K562 (cell line): ENCODE data around the gene EMILIN1. TPM values are rescaled to one million over a fixed set of nuclear protein-coding genes. Genes with fewer than 3 reads are reported as not detected.

Experiments
- ATAC-seq: fragments of 200-7000 bp; cut with Tn5 transposase; 3 replicates; pipeline ENCODE4 v1.9.1; 2020; ENCODE audit warnings: moderate library complexity
- BruUV-seq: library from RNA; stranded (reverse); fragments of 400-500 nt; replicated peaks from 2 replicates; lab custom pipeline; 2021; lab: Mats Ljungman, UMichigan
- CTCF ChIA-PET: fragments of 300-600 bp; formaldehyde crosslinking; extraction: SDS; loops from one replicate; lab custom pipeline; 2021; ENCODE audit warnings: low intra/inter-chr PET ratio; lab: Yijun Ruan, JAX
- POLR2A ChIA-PET: fragments of 300-600, 350-650 bp; sonication (Branson Sonifier 250); formaldehyde crosslinking; extraction: SDS; loops from one replicate; lab custom pipeline; 2021; ENCODE audit warnings: antibody characterized with exemption, inconsistent platforms; lab: Yijun Ruan, JAX
- DNase-seq, 4 experiments: peaks; one replicate each; pipeline versions ENCODE4 v3.0.0 to v3.0.0-alpha.2; 2011 to 2018; ENCODE audit warnings: low spot score in 3 of 4, mixed read lengths in 3 of 4; ENCODE audit errors: extremely low read depth in 1 of 4
- FAIRE-seq: peaks from 2 replicates; lab custom pipeline; 2011; peaks lifted over from hg19 to GRCh38; lab: Jason Lieb, UNC
- H2AFZ ChIP-seq: 2 replicates; pipeline ENCODE4 v1.6.0; 2011; ENCODE audit warnings: low read depth, low read length, control low read depth, inconsistent platforms
- H3K27ac ChIP-seq: fragments of 200-600 bp; 3 replicates; pipeline ENCODE4 v1.8.0; 2011; ENCODE audit warnings: low read depth, mild to moderate bottlenecking, control low read depth, inconsistent platforms, low read length, moderate library complexity, mixed read lengths; ENCODE audit errors: extremely low read depth
- H3K27me3 ChIP-seq, 2 experiments: fragments of 300-600 bp in 1 of 2; 2 replicates in 1 of 2; 3 replicates in 1 of 2; pipeline versions ENCODE4 v1.6.0 to v1.8.0; 2011; ENCODE audit warnings: inconsistent platforms in 2 of 2, low read length in 2 of 2, mild to moderate bottlenecking in 1 of 2, mixed read lengths in 1 of 2, moderate library complexity in 1 of 2; ENCODE audit not compliant: control insufficient read depth in 2 of 2, insufficient read depth in 2 of 2
- H3K36me3 ChIP-seq: fragments of 300-600 bp; 3 replicates; pipeline ENCODE4 v1.8.0; 2011; ENCODE audit warnings: mild to moderate bottlenecking, low read length, inconsistent platforms; ENCODE audit not compliant: control insufficient read depth, insufficient read depth
- H3K4me1 ChIP-seq, 2 experiments: fragments of 200-600 bp in 1 of 2; replicated peaks in 1 of 2; 2 replicates in 1 of 2; 3 replicates in 1 of 2; pipeline versions ENCODE4 v1.5.1 to v1.8.0; 2011; ENCODE audit warnings: inconsistent platforms in 2 of 2, low read length in 2 of 2, mild to moderate bottlenecking in 1 of 2, mixed read lengths in 1 of 2, moderate library complexity in 1 of 2; ENCODE audit not compliant: control insufficient read depth in 2 of 2, insufficient read depth in 2 of 2
- H3K4me2 ChIP-seq: 2 replicates; pipeline ENCODE4 v1.6.1; 2011; ENCODE audit warnings: low read length, control low read depth, inconsistent platforms, mixed read lengths; ENCODE audit not compliant: insufficient read depth
- H3K4me3 ChIP-seq: fragments of 200-600 bp; sonication (generic), shearing (Covaris generic); 2 replicates; pipeline ENCODE4 v1.5.1; 2016; ENCODE audit warnings: control low read depth, inconsistent platforms
- H3K79me2 ChIP-seq: fragments of 200-600 bp; 3 replicates; pipeline ENCODE4 v1.8.0; 2011; ENCODE audit warnings: low read length, inconsistent platforms; ENCODE audit not compliant: control insufficient read depth, insufficient read depth
- H3K9ac ChIP-seq, 2 experiments: 2 replicates each; pipeline versions ENCODE4 v1.6.0 to v1.6.1; 2011; ENCODE audit warnings: low read depth in 2 of 2, low read length in 2 of 2, control low read depth in 1 of 2, inconsistent platforms in 1 of 2, mild to moderate bottlenecking in 1 of 2, mixed read lengths in 1 of 2; ENCODE audit not compliant: insufficient read depth in 1 of 2
- H3K9me1 ChIP-seq: one replicate; pipeline ENCODE4 v1.6.0; 2011; ENCODE audit warnings: inconsistent platforms, mild to moderate bottlenecking, low read length, moderate library complexity; ENCODE audit not compliant: control insufficient read depth, insufficient read depth
- H3K9me3 ChIP-seq: replicated peaks from 2 replicates; pipeline ENCODE4 v1.5.1; 2011; ENCODE audit warnings: low read depth, low read length, inconsistent platforms; ENCODE audit not compliant: control insufficient read depth, insufficient read depth
- H4K20me1 ChIP-seq: replicated peaks from 2 replicates; pipeline ENCODE4 v1.6.1; 2011; ENCODE audit warnings: low read length, inconsistent platforms, mixed read lengths; ENCODE audit not compliant: control insufficient read depth, insufficient read depth
- CTCF ChIP-seq, 3 experiments: IDR thresholded peaks in 2 of 3; conservative IDR thresholded peaks in 1 of 3; 2 replicates each; pipeline ENCODE4 v1.5.1; 2011 to 2012; ENCODE audit warnings: low read length in 3 of 3, mild to moderate bottlenecking in 3 of 3, control low read depth in 2 of 3, improper control_type of control experiment in 1 of 3, inconsistent platforms in 1 of 3, low read depth in 1 of 3, mixed read lengths in 1 of 3, moderate library complexity in 1 of 3; ENCODE audit not compliant: insufficient read depth in 2 of 3
- DLX4 ChIP-seq: fragments of 250-450 bp; sonication (Bioruptor Pico); IDR thresholded peaks from 2 replicates; pipeline ENCODE4 v1.6.1; 2021; ENCODE audit warnings: mild to moderate bottlenecking
- FIP1L1 ChIP-seq: fragments of 200-400 bp; formaldehyde crosslinking; IDR thresholded peaks from 2 replicates; pipeline ENCODE4 v1.6.1; 2018; ENCODE audit warnings: mild to moderate bottlenecking, low read depth, low read length; ENCODE audit not compliant: poor library complexity, severe bottlenecking
- SAP30 ChIP-seq: fragments of 200-600 bp; sonication (generic); IDR thresholded peaks from 2 replicates; pipeline ENCODE4 v1.6.1; 2012; ENCODE audit warnings: borderline replicate concordance, low read depth, mild to moderate bottlenecking, moderate library complexity, low read length, control low read depth, inconsistent platforms; ENCODE audit not compliant: insufficient read depth, poor library complexity, severe bottlenecking
- THAP7 ChIP-seq: fragments of 250-450 bp; sonication (Bioruptor Pico); IDR thresholded peaks from 2 replicates; pipeline ENCODE4 v1.5.0; 2021
- ZNF282 ChIP-seq: sonication (generic); formaldehyde crosslinking; IDR thresholded peaks from 2 replicates; pipeline ENCODE4 v1.8.1; 2023; ENCODE audit warnings: missing genetic modification reagents
- WGBS: fragments of 100-300 bp; shearing (Covaris generic); methylation state at CpG from one replicate; pipeline ENCODE4 v1.1.6; 2016; ENCODE audit warnings: low coverage, mixed read lengths; ENCODE audit not compliant: insufficient coverage; ENCODE audit errors: missing lambda C conversion rate; 5-methylcytosine and 5-hydroxymethylcytosine counted together
- in situ Hi-C: fragments of 300-500 bp; cut with MboI; formaldehyde crosslinking; loops from 4 replicates; pipeline ENCODE4 v1.15.0; 2018; ENCODE audit warnings: inconsistent platforms, mixed read lengths
- intact Hi-C: fragments of 100-400 bp; cut with micrococcal nuclease; formaldehyde crosslinking; loops from 2 replicates; pipeline ENCODE4 v1.14.2; 2022
- polyA plus RNA-seq, 8 experiments: library from polyadenylated mRNA; depleted of rRNA in 4 of 8; stranded (reverse) in 5 of 8; unstranded in 3 of 8; fragments of >200 nt; fragmentation: Nextera tagmentation in 2 of 8; fragmentation: Illumina TruSeq in 1 of 8; extraction: Ambion mirVana in 2 of 8; extraction: Trizol in 1 of 8; gene quantifications; 2 replicates each; pipeline versions ENCODE4 v1.2.1 to v1.2.3, GENCODE V29; 2011 to 2014; ENCODE audit warnings: inconsistent platforms in 1 of 8, missing spikeins in 1 of 8
- total RNA-seq, 7 experiments: library from RNA; depleted of rRNA in 6 of 7; stranded (reverse); fragments of >200 nt in 6 of 7; fragmentation: Illumina TruSeq in 2 of 7; extraction: Trizol in 2 of 7; gene quantifications; 2 replicates each; pipeline versions ENCODE4 v1.2.1 to v1.2.3, GENCODE V29; 2011 to 2021; ENCODE audit warnings: low replicate concordance in 1 of 7

Gene EMILIN1
- total and polyA plus RNA-seq, 9 of the 15 experiments (the other 6 are each of a cell fraction or from before 2014, with no cell fraction given), result 0.04 to 2.7 (median 0.54) TPM; not detected in 2

- TF ChIP-seq THAP7 (CRISPR knock-in tag), result no peak
- peak; percentile 59 for TF ChIP-seq FIP1L1
Measured at GRCh38 chr2:27086090-27086723, 7.8 kb downstream of the EMILIN1 start (continued).

- DNase-seq (peak; percentile 42 to 76 (median 60)), FAIRE-seq (peak; percentile 71), ATAC-seq (peak; percentile 4; the same call in 2 of the 3 replicates)
- 19% methylated on average over 36 of the region's 54 CpGs for WGBS
- Histone ChIP-seq H2AFZ (peak within 1 kb of the TSS; percentile 93), H3K4me2 (peak within 1 kb of the TSS; percentile 89), H3K4me1 (peaks cover 48 to 66% of the 10 kb centered on the region in 2 experiments), H3K4me3 (peak within 1 kb of the TSS; percentile 57), H3K27ac (peak within 1 kb of the TSS; percentile 85), H3K27me3 (no peaks in the 10 kb centered on the region), H3K36me3 (no peaks in the 10 kb centered on the region), H3K79me2 (peaks cover 10% of the 10 kb centered on the region; the same call in 1 of the 3 replicates), H3K9me1 (no peaks in the 10 kb centered on the region), H4K20me1 (no peaks in the 10 kb centered on the region), H3K9ac (peak within 1 kb of the TSS; percentile 81 to 95), H3K9me3 (no peaks in the 10 kb centered on the region)
- ChIA-PET CTCF (interaction anchor here (0.8 to 2.5 kb wide), 6 partner anchors 35 to 217 kb away, joined by 3 to 22 read pairs (median 4); no protein-coding TSS in a partner anchor), POLR2A (interaction anchor here (0.5 to 2.1 kb wide), 10 partner anchors 10 to 293 kb away, joined by 3 to 5 read pairs (median 3); no protein-coding TSS in a partner anchor)
- BruUV-seq, result TSS peak; percentile 51
- intact Hi-C loops (loop anchor here (1.0 kb wide), 1 partner anchor 67 kb away; no protein-coding TSS in a partner anchor), in situ Hi-C loops (loop anchor here (5.0 kb wide), 1 partner anchor 125 kb away; no protein-coding TSS in a partner anchor)
- TF ChIP-seq ZNF282 (CRISPR knock-in tag) (0 out of 2 replicates have a peak, but pooled peaks have one; percentile 65), CTCF (IDR thresholded peaks at IDR 0.05 in 2 of 3, conservative IDR thresholded peaks at IDR 0.05 in 1 of 3; ENCODE audit: insufficient read depth in 2 of 3, low read depth in 1 of 3, low read length in 3 of 3) (0 out of 6 replicates have a peak, but pooled peaks of 1 of the 3 experiments have one; percentile 1), DLX4 (CRISPR knock-in tag) (no peak), SAP30 (peak; percentile 52)
Measured at GRCh38 chr2:27086724-27087593, 8.5 kb downstream of the EMILIN1 start, which contains the start of gene KHK. Gene KHK, plus strand, starts transcription at chr2:27086772. Its CDS starts 488 bp downstream, at chr2:27087260.
